ENCODE results near the gene RASSF7.
"Not testable (repeated sequence)": the region's sequence is repeated elsewhere in the genome, so short reads cannot be mapped to it uniquely, and the experiment has no call there.

RASSF7 gene

GRCh38 chr11:560305-561147 lies at the start of gene RASSF7, which contains the start of gene LMNTD2:
Gene RASSF7, plus strand, starts transcription at chr11:560970. Its CDS starts 799 bp downstream, at chr11:561769.
Gene LMNTD2, minus strand, starts transcription at chr11:560738. Its CDS starts 22 bp downstream, at chr11:560716.
- no peak for TF ChIP-seq CTCF (IDR thresholded peaks at IDR 0.05; ENCODE audit: low read depth, low read length)
- peak; percentile 73 to 86 for DNase-seq (ENCODE audit: low read depth in 2 of 2)
- H3K4me3 ChIP-seq (replicated peaks in 1 of 2; ENCODE audit: low read depth in 2 of 2, low read length in 2 of 2): peak within 1 kb of the TSS; percentile 61 to 64

- no peak for TF ChIP-seq CTCF (IDR thresholded peaks at IDR 0.05; ENCODE audit: low read depth, low read length)
- no peak overlapping the region for H3K4me3 ChIP-seq (replicated peaks in 1 of 2; ENCODE audit: low read depth in 2 of 2, low read length in 2 of 2)
- DNase-seq (ENCODE audit: low read depth in 2 of 2): no peak
Observed at GRCh38 chr11:512761-513595, 47.8 kb upstream of the RASSF7 start.

DNA sequence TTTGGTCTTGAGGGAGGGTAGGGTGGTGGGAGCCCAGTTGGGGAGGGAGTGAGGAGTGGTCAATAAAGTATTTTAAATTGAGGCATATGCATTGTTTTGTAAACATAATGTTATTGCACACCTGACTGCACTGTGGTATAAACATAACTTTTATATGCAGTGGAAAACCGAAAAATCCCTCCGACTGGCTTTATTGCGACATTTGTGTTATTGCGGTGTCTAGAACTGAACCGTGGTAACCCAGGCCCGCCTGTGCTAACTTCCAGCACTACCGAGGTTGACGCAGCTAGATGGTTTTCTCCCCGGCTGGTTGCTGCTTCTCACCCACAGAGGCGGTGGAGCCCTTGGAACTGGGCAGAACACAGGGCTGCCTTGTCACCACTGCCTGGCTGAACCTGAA lies 46.2 kb upstream of the RASSF7 start:
- DNase-seq (ENCODE audit: low read depth in 2 of 2): no peak
- no peak for TF ChIP-seq CTCF (IDR thresholded peaks at IDR 0.05; ENCODE audit: low read depth, low read length)
- no peak overlapping the region for H3K4me3 ChIP-seq (replicated peaks in 1 of 2; ENCODE audit: low read depth in 2 of 2, low read length in 2 of 2)

DNA sequence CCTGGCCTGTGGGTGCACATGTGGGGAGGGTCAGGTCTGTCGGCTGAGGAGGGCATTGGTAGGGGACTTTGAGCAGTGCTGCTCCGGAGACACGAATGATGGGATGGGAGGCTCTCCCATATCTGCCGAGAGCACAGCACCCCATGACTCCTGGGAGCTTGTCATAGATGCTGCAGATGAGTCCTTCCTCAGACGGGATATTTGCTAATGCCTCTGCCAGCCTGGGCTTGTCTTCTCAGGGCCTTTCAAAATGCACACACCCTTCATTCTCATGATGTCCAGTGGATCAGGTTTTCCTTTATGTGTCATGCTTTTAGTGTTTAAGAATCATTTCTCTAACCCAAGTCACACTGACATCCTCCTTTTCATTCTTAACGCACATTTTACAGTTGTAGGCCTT lies 45.6 kb upstream of the RASSF7 start:
- no peak for DNase-seq (ENCODE audit: low read depth in 2 of 2)
- TF ChIP-seq CTCF (IDR thresholded peaks at IDR 0.05; ENCODE audit: low read depth, low read length): no peak
- H3K4me3 ChIP-seq (replicated peaks in 1 of 2; ENCODE audit: low read depth in 2 of 2, low read length in 2 of 2): no peak overlapping the region

- no peak for DNase-seq (ENCODE audit: low read depth in 2 of 2)
- no peak for TF ChIP-seq CTCF (IDR thresholded peaks at IDR 0.05; ENCODE audit: low read depth, low read length)
- no peak overlapping the region for H3K4me3 ChIP-seq (replicated peaks in 1 of 2; ENCODE audit: low read depth in 2 of 2, low read length in 2 of 2)
Observed at GRCh38 chr11:516400-516799, 44.4 kb upstream of the RASSF7 start.

DNA sequence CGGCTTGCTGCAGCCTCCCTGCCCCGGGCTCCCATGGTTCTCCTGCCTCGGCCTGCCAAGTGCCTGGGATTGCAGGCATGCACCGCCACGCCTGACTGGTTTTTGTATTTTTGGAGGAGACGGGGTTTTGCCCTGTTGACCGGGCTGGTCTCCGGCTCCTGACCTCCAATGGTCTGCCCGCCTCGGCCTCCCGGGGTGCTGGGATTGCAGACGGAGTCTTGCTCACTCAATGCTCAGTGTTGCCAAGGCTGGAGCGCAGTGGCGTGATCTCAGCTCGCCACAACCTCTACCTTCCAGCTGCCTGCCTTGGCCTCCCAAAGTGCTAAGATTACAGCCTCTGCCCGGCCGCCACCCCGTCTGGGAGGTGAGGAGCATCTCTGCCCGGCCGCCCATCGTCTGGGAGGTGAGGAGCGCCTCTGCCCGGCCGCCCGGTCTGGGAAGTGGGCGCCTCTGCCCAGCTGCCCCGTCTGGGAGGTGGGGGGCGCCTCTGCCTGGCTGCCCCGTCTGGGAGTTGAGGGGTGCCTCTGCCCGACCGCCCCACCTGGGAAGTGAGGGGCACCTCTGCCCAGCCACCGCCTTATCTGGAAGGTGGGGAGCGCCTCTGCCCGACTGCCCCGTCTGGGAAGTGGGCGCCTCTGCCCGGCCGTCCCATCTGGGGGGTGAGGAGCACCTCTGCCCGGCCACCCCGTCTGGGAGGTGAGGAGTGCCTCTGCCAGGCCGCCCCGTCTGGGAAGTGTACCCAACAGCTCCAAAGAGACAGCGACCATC lies 43.7 kb upstream of the RASSF7 start:
- DNase-seq (ENCODE audit: low read depth in 2 of 2); H3K4me3 ChIP-seq (replicated peaks in 1 of 2; ENCODE audit: low read depth in 2 of 2, low read length in 2 of 2): not testable (repeated sequence)

All from cardiac fibroblast (primary cell).